AG04449 (cell line): ENCODE data around the gene ABCD1.

Experiments
- CTCF ChIA-PET: fragments of 350-600 bp; formaldehyde crosslinking; extraction: SDS; loops from one replicate; lab custom pipeline; 2021; ENCODE audit warnings: antibody characterized with exemption; lab: Yijun Ruan, JAX
- POLR2A ChIA-PET: fragments of 400-600, 350-600 bp; formaldehyde crosslinking; extraction: SDS; loops from one replicate; lab custom pipeline; 2020; ENCODE audit warnings: antibody characterized with exemption, inconsistent platforms; lab: Yijun Ruan, JAX
- DNase-seq: peaks from one replicate; pipeline ENCODE4 v3.0.0-alpha.2; 2010; ENCODE audit warnings: low read depth, low spot score
- H3K4me3 ChIP-seq: 2 replicates; pipeline ENCODE4 v1.5.1; 2011; ENCODE audit warnings: low read depth, mild to moderate bottlenecking, control low read depth, low read length
- TF ChIP-seq, protein P1 (sequence below): IDR thresholded peaks from one replicate; pipeline ENCODE4 v1.5.1; 2011; ENCODE audit warnings: mild to moderate bottlenecking, moderate library complexity, low read length, control low read depth, inconsistent platforms; ENCODE audit not compliant: insufficient read depth; ENCODE audit errors: missing control alignments

ABCD1 gene

DNA sequence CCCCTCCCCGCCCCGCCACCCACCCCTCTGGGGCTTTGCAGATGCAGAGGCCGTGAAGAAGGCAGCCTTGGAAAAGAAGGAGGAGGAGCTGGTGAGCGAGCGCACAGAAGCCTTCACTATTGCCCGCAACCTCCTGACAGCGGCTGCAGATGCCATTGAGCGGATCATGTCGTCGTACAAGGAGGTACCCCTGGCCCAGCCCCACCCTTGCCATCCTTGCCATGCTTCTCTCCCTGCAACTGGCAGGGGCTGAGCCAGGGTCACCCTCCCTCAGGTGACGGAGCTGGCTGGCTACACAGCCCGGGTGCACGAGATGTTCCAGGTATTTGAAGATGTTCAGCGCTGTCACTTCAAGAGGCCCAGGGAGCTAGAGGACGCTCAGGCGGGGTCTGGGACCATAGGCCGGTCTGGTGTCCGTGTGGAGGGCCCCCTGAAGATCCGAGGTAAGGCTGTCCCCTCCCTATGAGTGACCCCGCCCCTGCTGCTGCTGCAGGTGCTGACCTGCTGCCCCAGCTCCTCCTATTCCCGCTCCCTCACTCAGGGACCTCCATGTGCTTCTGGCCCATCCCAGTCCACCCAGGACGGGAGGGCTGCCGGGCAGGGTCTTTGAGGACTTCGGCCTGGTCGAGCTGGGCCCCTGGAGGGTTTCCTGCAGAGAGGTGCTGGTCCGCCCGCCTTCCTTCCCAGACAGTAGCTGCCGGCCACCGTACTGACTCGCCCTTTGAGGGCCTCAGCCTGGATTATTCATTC, 11.6 kb downstream of the ABCD1 start:
- POLR2A ChIA-PET, result interaction anchor here (0.5 kb wide), 1 partner anchor 40 kb away, joined by 3 read pairs; no protein-coding TSS in a partner anchor
- TF ChIP-seq, protein P1, sequence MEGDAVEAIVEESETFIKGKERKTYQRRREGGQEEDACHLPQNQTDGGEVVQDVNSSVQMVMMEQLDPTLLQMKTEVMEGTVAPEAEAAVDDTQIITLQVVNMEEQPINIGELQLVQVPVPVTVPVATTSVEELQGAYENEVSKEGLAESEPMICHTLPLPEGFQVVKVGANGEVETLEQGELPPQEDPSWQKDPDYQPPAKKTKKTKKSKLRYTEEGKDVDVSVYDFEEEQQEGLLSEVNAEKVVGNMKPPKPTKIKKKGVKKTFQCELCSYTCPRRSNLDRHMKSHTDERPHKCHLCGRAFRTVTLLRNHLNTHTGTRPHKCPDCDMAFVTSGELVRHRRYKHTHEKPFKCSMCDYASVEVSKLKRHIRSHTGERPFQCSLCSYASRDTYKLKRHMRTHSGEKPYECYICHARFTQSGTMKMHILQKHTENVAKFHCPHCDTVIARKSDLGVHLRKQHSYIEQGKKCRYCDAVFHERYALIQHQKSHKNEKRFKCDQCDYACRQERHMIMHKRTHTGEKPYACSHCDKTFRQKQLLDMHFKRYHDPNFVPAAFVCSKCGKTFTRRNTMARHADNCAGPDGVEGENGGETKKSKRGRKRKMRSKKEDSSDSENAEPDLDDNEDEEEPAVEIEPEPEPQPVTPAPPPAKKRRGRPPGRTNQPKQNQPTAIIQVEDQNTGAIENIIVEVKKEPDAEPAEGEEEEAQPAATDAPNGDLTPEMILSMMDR, result no peak
- CTCF ChIA-PET, result no interaction called here
- no peak overlapping the region for H3K4me3 ChIP-seq
- no peak for DNase-seq

GRCh38 chrX:153736871-153737441, 12.3 kb downstream of the ABCD1 start:
- CTCF ChIA-PET, result no interaction called here
- TF ChIP-seq, protein P1, result no peak
- POLR2A ChIA-PET, result no interaction called here
- no peak for DNase-seq
- H3K4me3 ChIP-seq, result no peak overlapping the region

- no peak for DNase-seq
- no peak overlapping the region for H3K4me3 ChIP-seq
- TF ChIP-seq, protein P1, result no peak
- ChIA-PET CTCF (no interaction called here), POLR2A (no interaction called here)
Observed at GRCh38 chrX:153738056-153738605, 13.5 kb downstream of the ABCD1 start.

- ChIA-PET CTCF (no interaction called here), POLR2A (interaction anchor here (0.6 kb wide), 1 partner anchor 777 kb away, joined by 4 read pairs; no protein-coding TSS in a partner anchor)
- H3K4me3 ChIP-seq, result no peak overlapping the region
- TF ChIP-seq, protein P1, result no peak
- DNase-seq, result no peak
Observed at GRCh38 chrX:153739754-153740486, 15.3 kb downstream of the ABCD1 start.

- DNase-seq, result no peak
- TF ChIP-seq, protein P1, result no peak
- H3K4me3 ChIP-seq, result no peak overlapping the region
- ChIA-PET POLR2A (interaction anchor here (0.6 kb wide), 1 partner anchor 776 kb away, joined by 4 read pairs; no protein-coding TSS in a partner anchor), CTCF (no interaction called here)
Observed at GRCh38 chrX:153740631-153741222, 16.1 kb downstream of the ABCD1 start.
